ENCODE data around the gene PAX5. TPM values are rescaled to one million over a fixed set of nuclear protein-coding genes. Genes with fewer than 3 reads are reported as not detected.

PAX5 gene
- total RNA-seq, 1 donor from 2014 or later = 0.18 TPM

GRCh38 chr9:36853233-36853632 is 180.8 kb downstream of the PAX5 start:
- DNase-seq = no peak
- Histone ChIP-seq H3K4me3 (no peak overlapping the region), H3K27ac (no peak overlapping the region), H3K27me3 (ENCODE audit: low read depth) (no peaks in the 10 kb centered on the region), H3K4me1 (no peaks in the 10 kb centered on the region), H3K36me3 (no peaks in the 10 kb centered on the region), H3K9me3 (no peaks in the 10 kb centered on the region)
- no peak for TF ChIP-seq CTCF (IDR thresholded peaks at IDR 0.05)
- intact Hi-C loops (cut with DNase I) = no loop called here
- no peak for ATAC-seq

- intact Hi-C loops (cut with DNase I) = no loop called here
- Histone ChIP-seq H3K27ac (no peak overlapping the region), H3K9me3 (no peaks in the 10 kb centered on the region), H3K36me3 (no peaks in the 10 kb centered on the region), H3K4me1 (no peaks in the 10 kb centered on the region), H3K27me3 (ENCODE audit: low read depth) (no peaks in the 10 kb centered on the region), H3K4me3 (no peak overlapping the region)
- no peak for DNase-seq
- no peak for TF ChIP-seq CTCF (IDR thresholded peaks at IDR 0.05)
- no peak for ATAC-seq
Observed at GRCh38 chr9:36849943-36850342, 184.1 kb downstream of the PAX5 start.

- TF ChIP-seq CTCF (IDR thresholded peaks at IDR 0.05) = no peak
- Histone ChIP-seq H3K36me3 (no peaks in the 10 kb centered on the region), H3K4me3 (no peak overlapping the region), H3K27me3 (ENCODE audit: low read depth) (no peaks in the 10 kb centered on the region), H3K27ac (no peak overlapping the region), H3K9me3 (no peaks in the 10 kb centered on the region), H3K4me1 (no peaks in the 10 kb centered on the region)
- ATAC-seq = no peak
- no peak for DNase-seq
- intact Hi-C loops (cut with DNase I) = no loop called here
Observed at GRCh38 chr9:36848946-36849345, 185.1 kb downstream of the PAX5 start.

- no peaks in the 10 kb centered on the region for H3K27me3 ChIP-seq (ENCODE audit: low read depth)
- ATAC-seq = no peak
- TF ChIP-seq CTCF (IDR thresholded peaks at IDR 0.05) = no peak
- intact Hi-C loops (cut with DNase I) = no loop called here
- no peak overlapping the region for H3K27ac ChIP-seq
- no peak for DNase-seq
- H3K4me1 ChIP-seq = no peaks in the 10 kb centered on the region
- no peaks in the 10 kb centered on the region for H3K36me3 ChIP-seq
- no peaks in the 10 kb centered on the region for H3K9me3 ChIP-seq
- no peak overlapping the region for H3K4me3 ChIP-seq
Observed at GRCh38 chr9:36847781-36848673, 186.0 kb downstream of the PAX5 start.

GRCh38 chr9:36846621-36847020 is 187.4 kb downstream of the PAX5 start:
- H3K27ac ChIP-seq = no peak overlapping the region
- H3K9me3 ChIP-seq = no peaks in the 10 kb centered on the region
- H3K27me3 ChIP-seq (ENCODE audit: low read depth) = no peaks in the 10 kb centered on the region
- no peak for DNase-seq
- no peak for ATAC-seq
- no peaks in the 10 kb centered on the region for H3K4me1 ChIP-seq
- no peaks in the 10 kb centered on the region for H3K36me3 ChIP-seq
- no peak overlapping the region for H3K4me3 ChIP-seq
- intact Hi-C loops (cut with DNase I) = no loop called here
- TF ChIP-seq CTCF (IDR thresholded peaks at IDR 0.05) = no peak

Data from lower lobe of right lung (tissue), 2 donors.